GM12864 (cell line): Measurements from ENCODE around the gene TIMM44.

ENCODE experiments used
- DNase-seq: peaks from one replicate; pipeline ENCODE4 v3.0.0-alpha.2; 2011; ENCODE audit warnings: low read depth
- H3K4me3 ChIP-seq: 2 replicates; pipeline ENCODE4 v1.5.1; 2011; ENCODE audit warnings: mild to moderate bottlenecking, low read depth, low read length, control low read depth
- TF ChIP-seq, protein P1 (sequence below): IDR thresholded peaks from 2 replicates; pipeline ENCODE4 v1.5.1; 2011; ENCODE audit warnings: low read depth, mild to moderate bottlenecking, moderate library complexity, low read length, control low read depth, inconsistent platforms; ENCODE audit errors: missing control alignments

The TIMM44 gene

DNA sequence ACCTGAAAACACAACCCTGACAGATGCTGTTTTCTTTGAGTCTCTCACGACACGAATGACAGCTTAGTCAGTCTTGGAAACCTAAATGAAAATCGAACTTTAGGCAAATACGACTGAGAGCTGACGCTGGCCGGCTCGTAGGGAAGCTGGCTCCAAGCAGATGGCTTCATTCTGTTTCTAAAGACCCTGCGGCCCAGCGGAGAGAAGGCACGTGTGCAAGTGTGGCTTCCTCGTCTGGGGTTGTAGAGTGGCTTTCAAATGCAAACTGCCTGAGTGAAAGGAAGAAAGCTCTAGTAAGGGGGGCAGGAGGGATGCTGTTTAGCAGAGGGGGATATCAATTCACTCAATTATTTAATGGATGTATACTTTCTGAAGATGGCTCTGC is 26.1 kb upstream of the TIMM44 start:
- no peak overlapping the region for H3K4me3 ChIP-seq
- DNase-seq, result no peak
- TF ChIP-seq, protein P1, sequence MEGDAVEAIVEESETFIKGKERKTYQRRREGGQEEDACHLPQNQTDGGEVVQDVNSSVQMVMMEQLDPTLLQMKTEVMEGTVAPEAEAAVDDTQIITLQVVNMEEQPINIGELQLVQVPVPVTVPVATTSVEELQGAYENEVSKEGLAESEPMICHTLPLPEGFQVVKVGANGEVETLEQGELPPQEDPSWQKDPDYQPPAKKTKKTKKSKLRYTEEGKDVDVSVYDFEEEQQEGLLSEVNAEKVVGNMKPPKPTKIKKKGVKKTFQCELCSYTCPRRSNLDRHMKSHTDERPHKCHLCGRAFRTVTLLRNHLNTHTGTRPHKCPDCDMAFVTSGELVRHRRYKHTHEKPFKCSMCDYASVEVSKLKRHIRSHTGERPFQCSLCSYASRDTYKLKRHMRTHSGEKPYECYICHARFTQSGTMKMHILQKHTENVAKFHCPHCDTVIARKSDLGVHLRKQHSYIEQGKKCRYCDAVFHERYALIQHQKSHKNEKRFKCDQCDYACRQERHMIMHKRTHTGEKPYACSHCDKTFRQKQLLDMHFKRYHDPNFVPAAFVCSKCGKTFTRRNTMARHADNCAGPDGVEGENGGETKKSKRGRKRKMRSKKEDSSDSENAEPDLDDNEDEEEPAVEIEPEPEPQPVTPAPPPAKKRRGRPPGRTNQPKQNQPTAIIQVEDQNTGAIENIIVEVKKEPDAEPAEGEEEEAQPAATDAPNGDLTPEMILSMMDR, result no peak

DNA sequence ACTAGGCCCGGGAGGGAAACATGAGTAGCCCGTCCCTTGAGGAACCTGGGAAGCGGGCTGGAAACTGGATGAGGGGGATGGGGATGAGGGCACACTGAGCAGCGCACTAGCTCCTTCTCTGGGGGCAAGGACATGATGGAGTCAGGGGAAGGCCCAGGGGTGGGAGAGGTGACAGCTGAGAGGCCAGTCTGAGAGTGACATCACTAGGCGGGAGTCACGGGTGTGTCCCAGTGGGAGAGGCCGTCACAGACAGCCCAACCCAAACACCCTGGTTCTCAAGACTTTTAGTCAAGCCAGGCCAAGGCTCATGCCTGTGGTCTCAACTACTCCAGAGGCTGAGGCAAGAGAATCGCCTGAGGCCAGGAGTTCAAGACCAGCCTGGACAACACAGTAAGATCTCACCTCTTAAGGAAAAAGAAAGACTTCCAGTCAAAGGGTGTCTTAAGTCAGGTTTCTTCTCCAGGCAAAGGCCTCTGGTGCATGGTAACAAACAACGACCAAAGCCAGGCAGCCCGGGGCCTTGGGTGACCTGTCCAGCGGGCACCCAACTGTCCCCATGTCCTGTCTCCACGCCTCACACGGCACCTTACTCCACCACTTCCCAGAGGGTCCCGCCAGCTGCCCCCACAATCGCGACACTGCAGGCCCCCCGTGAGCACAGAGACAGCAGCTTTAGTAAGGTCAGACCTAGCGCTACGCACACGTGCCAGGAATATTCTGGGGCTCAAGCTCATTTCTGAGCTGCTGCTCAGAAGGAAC is 25.5 kb upstream of the TIMM44 start:
- TF ChIP-seq, protein P1, result no peak
- H3K4me3 ChIP-seq, result no peak overlapping the region
- no peak for DNase-seq

DNA sequence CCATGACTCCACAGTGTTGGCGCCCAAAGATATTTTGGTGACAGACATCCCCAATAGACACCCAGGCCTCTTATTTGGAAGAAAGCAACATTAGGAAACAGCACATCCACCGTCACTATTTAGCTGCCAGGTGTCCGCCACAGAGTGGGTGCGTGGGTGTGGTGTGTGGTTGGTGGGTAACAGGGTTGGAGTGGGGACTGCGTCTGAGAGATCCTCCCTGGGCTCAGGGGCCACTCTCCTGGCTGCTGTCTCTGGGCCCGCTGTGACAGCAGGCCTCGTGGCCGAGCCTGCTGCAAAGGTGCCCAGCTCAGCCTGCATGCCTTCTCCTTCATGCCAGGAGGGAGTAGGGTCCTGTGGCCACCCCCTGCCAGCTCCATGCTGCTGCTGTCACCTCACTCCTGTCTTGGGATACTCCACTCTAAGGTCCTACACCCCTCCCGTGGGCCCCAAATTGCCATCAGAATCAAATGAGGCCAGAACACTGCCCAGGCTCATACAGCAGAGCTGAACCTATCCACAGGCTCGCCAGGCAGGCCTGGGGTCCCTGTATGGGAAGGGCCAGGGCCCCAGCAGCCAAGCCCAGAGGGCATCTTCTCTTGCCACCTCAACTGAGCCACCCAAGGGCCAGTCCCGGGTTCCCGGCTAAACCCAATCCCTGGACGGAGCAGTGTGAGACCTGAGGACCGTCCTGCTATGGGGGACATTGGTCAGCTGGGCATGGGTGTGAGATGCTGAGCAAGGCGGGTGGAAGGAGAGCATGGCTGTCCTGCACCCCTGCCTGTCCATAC is 24.7 kb upstream of the TIMM44 start:
- TF ChIP-seq, protein P1, result no peak
- no peak for DNase-seq
- H3K4me3 ChIP-seq, result no peak overlapping the region

DNA sequence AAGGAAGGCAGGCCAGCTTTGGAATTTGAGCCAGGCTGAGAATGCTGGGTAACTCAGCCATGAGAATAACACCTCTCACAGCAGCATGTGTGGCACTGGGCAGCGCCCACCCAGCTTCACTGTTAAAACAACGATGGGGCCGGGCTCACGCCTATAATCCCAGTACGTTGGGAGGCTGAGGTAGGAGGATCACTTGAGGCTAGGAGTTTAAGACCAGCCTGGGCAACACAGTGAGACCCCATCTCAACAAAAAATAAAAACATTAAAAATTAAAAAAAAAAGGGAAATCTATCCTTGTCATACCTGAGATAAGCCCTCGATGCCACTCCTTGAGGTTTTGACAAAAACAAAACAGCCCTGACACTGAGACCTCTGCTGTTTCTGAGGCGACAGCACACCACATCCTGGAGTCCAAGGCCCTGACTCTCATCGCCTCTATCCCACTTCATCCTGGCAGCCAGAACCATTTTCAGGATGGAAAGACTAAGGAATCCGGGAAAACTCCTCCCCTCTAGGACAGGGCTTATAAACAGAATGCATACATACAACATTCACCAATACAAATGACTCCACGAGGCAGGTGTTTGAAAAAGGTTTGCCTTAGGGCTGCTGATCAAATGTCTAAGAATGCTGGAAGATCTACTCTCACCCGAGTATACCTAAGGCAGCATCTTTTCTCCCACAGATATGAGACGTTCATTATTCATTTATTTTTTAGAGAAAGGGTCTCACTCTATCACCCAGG is 22.6 kb upstream of the TIMM44 start:
- TF ChIP-seq, protein P1, result no peak
- no peak for DNase-seq
- no peak overlapping the region for H3K4me3 ChIP-seq

DNA sequence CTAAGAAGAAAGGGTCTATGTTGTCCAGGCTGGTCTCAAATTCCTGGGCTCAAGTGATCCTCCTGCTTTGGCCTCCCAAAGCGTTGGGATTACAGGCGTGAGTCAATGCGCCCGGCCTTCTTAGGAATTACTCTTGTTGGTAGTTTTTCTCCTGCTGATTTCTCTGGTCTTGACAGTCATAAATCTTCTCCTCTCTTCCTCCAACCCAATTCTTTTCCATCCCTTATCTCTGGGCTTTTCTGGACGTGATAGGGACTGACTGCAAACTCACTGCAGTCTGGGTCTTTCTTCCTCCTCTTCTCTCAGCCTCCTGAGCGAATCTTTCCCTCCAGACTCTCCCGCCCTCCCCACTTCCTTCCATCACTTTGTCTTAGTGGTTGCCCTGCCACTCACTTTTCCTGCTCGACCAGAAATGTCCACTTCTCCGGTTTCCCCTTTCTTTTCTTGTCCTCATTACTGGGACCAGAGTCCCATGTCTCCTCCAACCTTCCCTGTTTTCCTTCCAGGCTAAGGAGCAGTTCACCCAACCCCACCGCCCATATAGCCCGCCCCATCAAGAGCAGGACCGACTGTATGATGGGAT is 21.9 kb upstream of the TIMM44 start:
- TF ChIP-seq, protein P1, result no peak
- no peak overlapping the region for H3K4me3 ChIP-seq
- no peak for DNase-seq

DNA sequence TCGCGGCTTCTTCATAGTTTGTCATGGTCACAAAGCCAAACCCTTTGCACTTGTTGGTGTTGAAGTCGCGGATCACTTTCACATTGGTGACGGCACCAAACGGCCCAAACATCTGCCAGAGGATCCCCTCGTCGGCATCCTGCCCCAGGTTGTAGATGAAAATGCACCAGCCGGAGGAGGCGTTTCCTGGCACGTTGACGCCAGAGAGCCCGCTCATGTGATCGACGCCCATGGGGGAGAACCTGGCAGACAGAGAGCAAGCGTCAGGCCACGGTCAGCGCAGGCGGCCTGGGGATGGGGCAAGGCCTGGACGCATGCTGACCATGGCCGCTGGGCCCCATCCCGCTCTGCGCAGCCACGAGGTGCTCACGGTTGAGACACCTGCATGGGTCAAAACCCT is 20.1 kb upstream of the TIMM44 start:
- DNase-seq, result no peak

More for the DNA sequence above, 20.1 kb upstream of the TIMM44 start:
- TF ChIP-seq, protein P1, result no peak
- no peak overlapping the region for H3K4me3 ChIP-seq
